ENCODE data around the gene PKP4. TPM values are rescaled to one million over a fixed set of nuclear protein-coding genes. Genes with fewer than 3 reads are reported as not detected.

The PKP4 gene
- total and polyA plus RNA-seq, 2 donors from 2014 or later: 120 to 243 TPM

DNA sequence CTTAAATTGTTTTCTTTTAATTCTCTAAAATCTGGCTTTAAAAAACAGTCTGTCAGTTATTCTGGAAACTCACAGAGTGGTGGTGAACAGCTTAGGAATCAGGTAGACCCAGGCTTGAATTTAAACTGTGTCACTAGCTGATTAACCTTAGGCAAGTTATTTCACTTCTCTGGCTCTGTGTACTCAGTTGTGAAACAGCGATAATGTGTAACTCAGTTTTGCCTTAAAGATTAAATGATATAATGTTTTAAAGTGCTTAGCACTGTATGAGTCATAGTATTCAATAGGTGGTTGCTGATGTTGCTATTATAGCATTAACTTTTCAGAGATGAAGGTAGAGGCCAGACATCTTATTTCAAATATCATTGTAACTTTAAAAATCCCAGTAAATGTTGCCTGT, 40.7 kb downstream of the PKP4 start:
- H3K36me3 ChIP-seq (ENCODE audit: control insufficient read depth in 2 of 3, insufficient read depth in 3 of 3, low read length in 3 of 3): no peaks in the 10 kb centered on the region
- no peak overlapping the region for H3K4me3 ChIP-seq (ENCODE audit: low read length in 3 of 3)
- H3K4me1 ChIP-seq (ENCODE audit: control insufficient read depth in 2 of 3, insufficient read depth in 2 of 3, low read depth in 1 of 3, low read length in 3 of 3): peaks cover 0 to 14% (median 14%) of the 10 kb centered on the region in 3 donors
- intact Hi-C loops (cut with DNase I): no loop called here
- H3K9me3 ChIP-seq (ENCODE audit: control insufficient read depth in 2 of 3, insufficient read depth in 1 of 3, low read length in 3 of 3): no peaks in the 10 kb centered on the region
- TF ChIP-seq, protein P1, sequence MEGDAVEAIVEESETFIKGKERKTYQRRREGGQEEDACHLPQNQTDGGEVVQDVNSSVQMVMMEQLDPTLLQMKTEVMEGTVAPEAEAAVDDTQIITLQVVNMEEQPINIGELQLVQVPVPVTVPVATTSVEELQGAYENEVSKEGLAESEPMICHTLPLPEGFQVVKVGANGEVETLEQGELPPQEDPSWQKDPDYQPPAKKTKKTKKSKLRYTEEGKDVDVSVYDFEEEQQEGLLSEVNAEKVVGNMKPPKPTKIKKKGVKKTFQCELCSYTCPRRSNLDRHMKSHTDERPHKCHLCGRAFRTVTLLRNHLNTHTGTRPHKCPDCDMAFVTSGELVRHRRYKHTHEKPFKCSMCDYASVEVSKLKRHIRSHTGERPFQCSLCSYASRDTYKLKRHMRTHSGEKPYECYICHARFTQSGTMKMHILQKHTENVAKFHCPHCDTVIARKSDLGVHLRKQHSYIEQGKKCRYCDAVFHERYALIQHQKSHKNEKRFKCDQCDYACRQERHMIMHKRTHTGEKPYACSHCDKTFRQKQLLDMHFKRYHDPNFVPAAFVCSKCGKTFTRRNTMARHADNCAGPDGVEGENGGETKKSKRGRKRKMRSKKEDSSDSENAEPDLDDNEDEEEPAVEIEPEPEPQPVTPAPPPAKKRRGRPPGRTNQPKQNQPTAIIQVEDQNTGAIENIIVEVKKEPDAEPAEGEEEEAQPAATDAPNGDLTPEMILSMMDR (IDR thresholded peaks at IDR 0.05; ENCODE audit: borderline replicate concordance, extremely low read depth, insufficient read depth): no peak
- no peak for FAIRE-seq
- no peak overlapping the region for H3K9ac ChIP-seq (ENCODE audit: low read length in 3 of 3)
- H3K27me3 ChIP-seq (ENCODE audit: control insufficient read depth, insufficient read depth, low read length): no peaks in the 10 kb centered on the region
- no peak overlapping the region for H3K27ac ChIP-seq (ENCODE audit: low read depth in 2 of 2, low read length in 2 of 2)
- DNase-seq: no peak

GRCh38 chr2:158498043-158498748, 41.4 kb downstream of the PKP4 start:
- FAIRE-seq (no peak), DNase-seq (no peak)
- intact Hi-C loops (cut with DNase I): no loop called here
- Histone ChIP-seq H3K4me3 (ENCODE audit: low read length in 3 of 3) (no peak overlapping the region), H3K9ac (ENCODE audit: low read length in 3 of 3) (no peak overlapping the region), H3K36me3 (ENCODE audit: control insufficient read depth in 2 of 3, insufficient read depth in 3 of 3, low read length in 3 of 3) (no peaks in the 10 kb centered on the region), H3K4me1 (ENCODE audit: control insufficient read depth in 2 of 3, insufficient read depth in 2 of 3, low read depth in 1 of 3, low read length in 3 of 3) (peaks cover 0 to 14% (median 14%) of the 10 kb centered on the region in 3 donors), H3K27ac (ENCODE audit: low read depth in 2 of 2, low read length in 2 of 2) (no peak overlapping the region), H3K9me3 (ENCODE audit: control insufficient read depth in 2 of 3, insufficient read depth in 1 of 3, low read length in 3 of 3) (no peaks in the 10 kb centered on the region), H3K27me3 (ENCODE audit: control insufficient read depth, insufficient read depth, low read length) (no peaks in the 10 kb centered on the region)
- TF ChIP-seq, protein P1 (IDR thresholded peaks at IDR 0.05; ENCODE audit: borderline replicate concordance, extremely low read depth, insufficient read depth): no peak

GRCh38 chr2:158498749-158499136, 42.0 kb downstream of the PKP4 start:
- no peaks in the 10 kb centered on the region for H3K9me3 ChIP-seq (ENCODE audit: control insufficient read depth in 2 of 3, insufficient read depth in 1 of 3, low read length in 3 of 3)
- H3K4me1 ChIP-seq (ENCODE audit: control insufficient read depth in 2 of 3, insufficient read depth in 2 of 3, low read depth in 1 of 3, low read length in 3 of 3): peaks cover 0 to 14% (median 14%) of the 10 kb centered on the region in 3 donors
- DNase-seq: no peak
- FAIRE-seq: no peak
- H3K36me3 ChIP-seq (ENCODE audit: control insufficient read depth in 2 of 3, insufficient read depth in 3 of 3, low read length in 3 of 3): no peaks in the 10 kb centered on the region
- H3K4me3 ChIP-seq (ENCODE audit: low read length in 3 of 3): no peak overlapping the region
- H3K9ac ChIP-seq (ENCODE audit: low read length in 3 of 3): no peak overlapping the region
- H3K27me3 ChIP-seq (ENCODE audit: control insufficient read depth, insufficient read depth, low read length): no peaks in the 10 kb centered on the region
- intact Hi-C loops (cut with DNase I): no loop called here
- TF ChIP-seq, protein P1 (IDR thresholded peaks at IDR 0.05; ENCODE audit: borderline replicate concordance, extremely low read depth, insufficient read depth): no peak
- H3K27ac ChIP-seq (ENCODE audit: low read depth in 2 of 2, low read length in 2 of 2): no peak overlapping the region
